ENCODE results near the gene BAIAP3. TPM values are rescaled to one million over a fixed set of nuclear protein-coding genes. Genes with fewer than 3 reads are reported as not detected.

The BAIAP3 gene
- total and polyA plus RNA-seq, 2 donors (not counting 3 experiments of a cell fraction or from before 2014, with no cell fraction given), result 0.36 to 0.66 TPM

DNA sequence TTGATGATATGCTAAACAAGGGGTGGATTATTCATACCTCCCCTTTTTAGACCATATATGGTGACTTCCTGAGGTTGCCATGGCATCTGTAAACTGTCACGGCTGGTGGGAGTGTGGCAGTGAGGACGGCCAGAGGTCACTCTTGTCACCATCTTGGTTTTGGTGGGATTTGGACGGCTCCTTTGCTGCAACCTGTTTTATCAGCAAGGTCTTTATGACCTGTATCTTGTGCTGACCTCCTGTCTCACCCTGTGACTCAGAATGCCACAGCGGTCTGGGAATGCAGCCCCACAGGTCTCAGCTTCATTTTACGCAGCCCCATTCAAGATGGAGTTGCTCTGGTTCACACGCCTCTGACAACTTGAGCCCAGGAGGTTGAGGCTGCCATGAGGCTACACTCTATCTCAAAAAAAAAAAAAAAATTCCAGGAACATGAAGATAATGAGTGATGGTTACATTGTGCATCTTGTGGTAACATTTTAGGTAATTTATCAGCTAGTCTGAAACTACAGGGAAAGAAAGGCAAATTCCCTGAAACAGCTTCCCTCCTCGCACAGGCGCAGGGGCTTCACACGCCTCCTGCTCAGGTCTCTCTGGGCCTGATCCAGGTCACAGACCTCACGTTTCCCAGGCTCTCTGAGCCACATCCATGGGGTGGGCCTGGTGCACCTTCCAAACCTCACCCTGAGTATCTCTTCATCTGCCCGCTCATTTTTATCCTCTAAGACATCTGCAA is 39.4 kb upstream of the BAIAP3 start:
- H3K9me3 ChIP-seq (replicated peaks; ENCODE audit: control insufficient read depth, insufficient read depth, low read length), result no peaks in the 10 kb centered on the region
- H3K27me3 ChIP-seq (ENCODE audit: control insufficient read depth in 2 of 2, insufficient read depth in 2 of 2, low read length in 2 of 2), result peaks cover 12 to 15% of the 10 kb centered on the region in 2 experiments
- no peak for TF ChIP-seq EZH2 (IDR thresholded peaks at IDR 0.05; ENCODE audit: borderline replicate concordance, low read depth, low read length, severe bottlenecking)
- DNase-seq (ENCODE audit: low read depth, low spot score), result no peak
- CTCF ChIA-PET, result interaction anchor here (0.7 kb wide), 1 partner anchor 489 kb away, joined by 3 read pairs; the partner anchor contains the start of gene NUBP2
- intact Hi-C loops (cut with micrococcal nuclease) (no loop called here), dilution Hi-C loops (cut with MboI; ENCODE audit: extremely low pct_ligation_motif_present, low sequenced_read_pairs) (no loop called here)
- H3K4me2 ChIP-seq (ENCODE audit: insufficient read depth, low read length), result no peak overlapping the region
- no peaks in the 10 kb centered on the region for H4K20me1 ChIP-seq (replicated peaks; ENCODE audit: control insufficient read depth, extremely low read depth, insufficient read depth, low read length)
- POLR2A ChIA-PET, result no interaction called here
- no peak overlapping the region for H3K9ac ChIP-seq (replicated peaks; ENCODE audit: extremely low read depth, insufficient read depth, low read length)
- H3K36me3 ChIP-seq (ENCODE audit: control insufficient read depth in 2 of 2, extremely low read depth in 1 of 2, insufficient read depth in 2 of 2, low read length in 2 of 2), result no peaks in the 10 kb centered on the region
- H3K9me1 ChIP-seq (replicated peaks; ENCODE audit: control insufficient read depth, extremely low read depth, insufficient read depth, low read length), result no peaks in the 10 kb centered on the region
- H3K4me1 ChIP-seq (ENCODE audit: control insufficient read depth, extremely low read depth, insufficient read depth, low read length), result peaks cover 2% of the 10 kb centered on the region
- no peak overlapping the region for H3K27ac ChIP-seq (ENCODE audit: insufficient read depth, low read depth, low read length)
- H3K79me2 ChIP-seq (ENCODE audit: control insufficient read depth, insufficient read depth, low read length), result no peaks in the 10 kb centered on the region
- no peak overlapping the region for H2AFZ ChIP-seq (ENCODE audit: low read depth, low read length)
- BruUV-seq (replicated peaks), result no TSS peak
- FAIRE-seq, result no peak
- H3K4me3 ChIP-seq (replicated peaks in 1 of 3; ENCODE audit: insufficient read depth in 1 of 3, low read depth in 1 of 3, low read length in 3 of 3), result no peak overlapping the region

- no peak overlapping the region for H3K4me3 ChIP-seq (replicated peaks in 1 of 3; ENCODE audit: insufficient read depth in 1 of 3, low read depth in 1 of 3, low read length in 3 of 3)
- no peak for DNase-seq (ENCODE audit: low read depth, low spot score)
- H3K27ac ChIP-seq (ENCODE audit: insufficient read depth, low read depth, low read length), result no peak overlapping the region
- ChIA-PET CTCF (interaction anchor here (1.2 kb wide), 1 partner anchor 10 kb away, joined by 5 read pairs; no protein-coding TSS in a partner anchor), POLR2A (interaction anchor here (0.6 kb wide), 1 partner anchor 26 kb away, joined by 4 read pairs; no protein-coding TSS in a partner anchor)
- no peaks in the 10 kb centered on the region for H3K9me3 ChIP-seq (replicated peaks; ENCODE audit: control insufficient read depth, insufficient read depth, low read length)
- H3K9ac ChIP-seq (replicated peaks; ENCODE audit: extremely low read depth, insufficient read depth, low read length), result no peak overlapping the region
- peaks cover 2% of the 10 kb centered on the region for H3K4me1 ChIP-seq (ENCODE audit: control insufficient read depth, extremely low read depth, insufficient read depth, low read length)
- H4K20me1 ChIP-seq (replicated peaks; ENCODE audit: control insufficient read depth, extremely low read depth, insufficient read depth, low read length), result no peaks in the 10 kb centered on the region
- peaks cover 2 to 4% of the 10 kb centered on the region in 2 experiments for H3K27me3 ChIP-seq (ENCODE audit: control insufficient read depth in 2 of 2, insufficient read depth in 2 of 2, low read length in 2 of 2)
- H3K9me1 ChIP-seq (replicated peaks; ENCODE audit: control insufficient read depth, extremely low read depth, insufficient read depth, low read length), result no peaks in the 10 kb centered on the region
- BruUV-seq (replicated peaks), result no TSS peak
- dilution Hi-C loops (cut with MboI; ENCODE audit: extremely low pct_ligation_motif_present, low sequenced_read_pairs), result no loop called here
- TF ChIP-seq POLR2A (IDR thresholded peaks at IDR 0.05; ENCODE audit: low read depth, low read length) (no peak), MYC (IDR thresholded peaks at IDR 0.05; ENCODE audit: low read depth, low read length) (no peak), CTCF (IDR thresholded peaks at IDR 0.05; ENCODE audit: extremely low read depth in 1 of 2, insufficient read depth in 1 of 2, low read depth in 1 of 2, low read length in 2 of 2) (no peak), FOS (IDR thresholded peaks at IDR 0.05; ENCODE audit: borderline replicate concordance, insufficient read depth, low read length) (no peak), JUN (IDR thresholded peaks at IDR 0.05; ENCODE audit: borderline replicate concordance, insufficient read depth, insufficient read length, low read depth) (no peak), GATA2 (IDR thresholded peaks at IDR 0.05; ENCODE audit: insufficient read depth, insufficient read length, low read depth, low read length) (no peak), POLR2AphosphoS5 (IDR thresholded peaks at IDR 0.05; ENCODE audit: insufficient read depth, low read depth, low read length) (no peak), EZH2 (IDR thresholded peaks at IDR 0.05; ENCODE audit: borderline replicate concordance, low read depth, low read length, severe bottlenecking) (no peak)
- TF ChIP-seq, protein P1, sequence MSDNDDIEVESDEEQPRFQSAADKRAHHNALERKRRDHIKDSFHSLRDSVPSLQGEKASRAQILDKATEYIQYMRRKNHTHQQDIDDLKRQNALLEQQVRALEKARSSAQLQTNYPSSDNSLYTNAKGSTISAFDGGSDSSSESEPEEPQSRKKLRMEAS (IDR thresholded peaks at IDR 0.05; ENCODE audit: insufficient read depth, insufficient read length), result no peak
- intact Hi-C loops (cut with micrococcal nuclease), result no loop called here
- no peak overlapping the region for H2AFZ ChIP-seq (ENCODE audit: low read depth, low read length)
- H3K79me2 ChIP-seq (ENCODE audit: control insufficient read depth, insufficient read depth, low read length), result no peaks in the 10 kb centered on the region
- H3K36me3 ChIP-seq (ENCODE audit: control insufficient read depth in 2 of 2, extremely low read depth in 1 of 2, insufficient read depth in 2 of 2, low read length in 2 of 2), result no peaks in the 10 kb centered on the region
- FAIRE-seq, result no peak
- no peak overlapping the region for H3K4me2 ChIP-seq (ENCODE audit: insufficient read depth, low read length)
Measured at GRCh38 chr16:1295465-1295864, 38.0 kb upstream of the BAIAP3 start.
